ENCODE results near the gene LIPG.

LIPG gene

DNA sequence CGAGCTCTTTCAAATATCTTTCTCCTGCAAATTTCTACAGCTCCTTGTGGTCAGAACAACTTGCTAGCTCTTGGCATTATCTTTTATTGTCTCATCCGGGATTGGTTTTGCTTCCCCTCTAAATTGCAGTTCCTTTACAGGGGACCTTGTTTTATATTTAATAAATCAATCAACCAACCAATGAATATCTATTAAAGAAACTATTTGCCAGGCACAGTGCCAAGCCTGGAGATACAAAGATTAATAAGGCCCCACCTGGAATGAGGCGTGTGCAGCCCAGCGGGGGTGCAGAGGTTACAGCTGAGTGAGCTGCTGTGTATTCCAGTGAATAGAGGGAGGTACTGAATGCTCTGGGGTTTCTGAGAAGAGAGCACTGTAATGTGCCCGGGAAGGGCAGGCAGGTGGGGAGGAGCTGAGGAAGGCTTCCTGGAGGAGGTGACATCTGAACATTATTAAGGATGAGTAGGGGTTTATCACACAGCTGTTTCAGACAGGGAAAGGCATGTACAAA, 51.8 kb downstream of the LIPG start:
- no peak for DNase-seq

- DNase-seq: no peak
Measured at GRCh38 chr18:49616618-49617328, 54.9 kb downstream of the LIPG start.

DNA sequence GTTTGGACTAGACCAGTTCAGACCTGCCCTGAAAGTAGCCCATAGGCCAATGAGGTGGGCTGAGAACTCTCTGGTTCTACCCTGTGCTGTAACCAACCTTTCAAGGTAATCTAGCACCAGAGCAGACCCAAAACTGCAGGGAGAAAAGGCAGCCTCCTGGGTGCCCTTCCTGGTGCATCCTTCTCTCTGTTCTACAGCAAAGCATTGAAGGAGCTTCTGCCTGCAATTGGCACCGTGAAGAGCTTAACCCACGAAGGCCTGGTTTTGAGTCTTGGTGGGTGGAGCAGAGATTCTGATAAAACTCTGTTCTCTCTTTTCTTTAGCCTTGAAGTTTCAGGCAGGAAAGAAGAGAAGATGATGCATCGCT, 55.5 kb downstream of the LIPG start:
- DNase-seq: no peak

DNA sequence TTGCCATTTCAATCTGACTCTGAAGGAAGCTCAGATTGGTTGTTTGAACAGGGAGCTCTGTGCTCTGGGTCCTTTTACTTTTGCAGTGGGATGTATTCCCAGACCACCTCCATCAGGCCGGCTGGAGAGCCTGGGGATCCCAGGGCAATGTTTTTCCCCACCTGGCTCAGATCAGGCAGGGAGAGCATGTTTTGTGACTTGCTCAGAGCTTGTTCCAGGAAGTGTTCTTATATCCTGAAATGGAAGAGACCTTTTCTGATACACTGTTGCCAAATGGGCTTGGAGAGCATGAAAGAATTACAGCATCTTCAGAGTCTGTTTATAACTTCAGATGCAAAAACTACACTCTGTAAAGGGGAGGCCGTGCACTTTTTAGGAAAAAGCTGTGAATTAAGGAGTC, 56.0 kb downstream of the LIPG start:
- DNase-seq: no peak

DNA sequence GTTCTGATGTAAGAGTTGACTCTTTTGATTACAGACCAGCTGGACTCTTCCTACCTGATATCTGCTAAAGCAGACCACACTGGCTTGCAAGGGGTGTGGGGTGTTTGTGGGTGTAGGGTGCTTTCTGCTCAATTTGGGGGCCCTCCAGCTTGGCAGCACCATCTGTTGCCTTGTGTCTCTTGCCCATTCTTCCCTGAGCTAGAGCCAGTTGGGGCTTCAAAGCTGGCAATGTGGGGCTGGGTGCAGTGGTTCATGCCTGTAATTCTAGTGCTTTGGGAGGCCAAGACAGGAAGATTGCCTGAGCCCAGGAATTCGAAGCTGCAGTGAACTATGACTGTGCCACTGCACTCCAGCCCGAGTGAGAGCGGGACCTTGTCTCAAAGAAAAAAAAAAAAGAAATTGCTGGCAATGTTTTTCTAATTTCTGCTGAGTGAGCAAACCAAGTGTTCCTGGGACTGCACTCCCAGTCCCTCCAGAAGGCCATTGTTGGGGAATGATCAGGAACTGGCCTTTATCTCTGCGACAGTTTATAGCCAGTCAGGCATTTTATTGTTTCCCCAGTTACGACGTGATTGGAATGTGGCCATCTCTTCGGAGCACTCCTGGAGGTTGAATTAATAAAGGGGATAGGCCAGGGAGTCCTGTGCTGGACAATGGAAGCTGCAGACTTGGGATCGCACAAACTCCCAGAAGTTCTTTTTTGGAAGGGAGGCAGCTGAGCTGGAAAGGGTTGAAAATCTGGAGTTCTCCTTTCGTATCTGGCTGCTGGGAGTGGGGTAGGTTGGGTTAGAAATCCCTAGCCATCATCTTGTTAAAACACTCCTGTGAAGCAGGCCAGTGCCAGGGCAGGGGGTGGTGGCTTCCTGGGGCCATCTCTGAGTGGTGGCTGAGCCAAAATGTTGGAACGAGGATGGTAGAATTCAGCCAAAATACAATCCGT, 57.2 kb downstream of the LIPG start:
- DNase-seq: no peak

DNA sequence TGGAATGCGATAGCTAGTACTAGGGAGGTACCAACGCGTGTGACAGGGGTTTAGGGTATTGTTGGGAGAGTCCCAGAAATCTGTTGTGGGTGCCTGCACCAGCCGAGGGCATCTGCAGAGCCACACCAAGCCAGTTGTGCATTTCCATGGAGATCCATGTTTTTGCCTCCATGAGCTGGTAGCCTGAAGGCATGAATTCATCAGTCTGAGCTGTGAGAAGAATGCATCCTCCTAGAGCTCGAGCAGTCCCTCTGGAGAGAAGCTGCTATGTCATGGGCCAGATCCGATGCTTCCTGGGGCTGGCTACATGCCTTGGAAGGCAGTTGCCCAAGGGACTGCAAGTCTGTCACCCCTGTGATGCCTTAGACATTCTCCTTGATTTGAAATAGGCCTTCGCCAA, 57.9 kb downstream of the LIPG start:
- no peak for DNase-seq

- DNase-seq: no peak
Measured at GRCh38 chr18:49621301-49621700, 59.4 kb downstream of the LIPG start.

GRCh38 chr18:49621717-49622351, 60.0 kb downstream of the LIPG start:
- DNase-seq: no peak

- no peak for DNase-seq
Measured at GRCh38 chr18:49623571-49623970, 61.7 kb downstream of the LIPG start.

DNA sequence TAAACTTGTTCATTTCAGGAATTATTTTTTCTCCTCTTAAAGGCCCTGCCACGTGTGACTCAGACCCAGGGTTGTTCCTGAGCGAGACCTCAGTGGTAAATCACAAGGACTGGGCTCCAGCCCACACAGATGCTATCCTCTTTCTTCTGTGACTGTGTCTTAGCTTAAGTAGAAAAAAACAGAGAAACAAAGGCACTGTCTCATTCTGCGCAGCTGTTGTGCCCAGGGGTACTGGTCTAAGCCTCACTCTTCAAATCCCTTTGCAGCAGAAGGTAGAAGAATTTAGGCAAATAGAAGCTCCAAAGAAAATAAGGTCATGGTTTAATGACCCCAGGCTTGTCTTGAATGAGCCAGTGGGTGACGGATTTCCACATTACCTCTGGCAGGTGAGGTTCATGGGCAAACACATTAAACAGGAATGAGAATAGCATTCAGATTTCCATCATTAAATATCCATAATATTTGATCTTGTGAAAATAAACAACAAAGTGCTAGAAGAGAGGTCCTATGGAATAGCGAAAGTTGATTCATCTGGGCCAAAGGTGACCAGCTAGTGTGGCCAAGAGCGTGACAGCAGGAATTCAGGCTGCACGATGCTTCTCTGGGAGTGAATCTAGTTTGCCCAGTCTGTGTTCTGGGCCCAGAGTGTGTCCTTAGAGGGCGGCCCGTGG, 63.3 kb downstream of the LIPG start:
- no peak for DNase-seq

GRCh38 chr18:49626842-49627467, 65.1 kb downstream of the LIPG start:
- no peak for DNase-seq

DNA sequence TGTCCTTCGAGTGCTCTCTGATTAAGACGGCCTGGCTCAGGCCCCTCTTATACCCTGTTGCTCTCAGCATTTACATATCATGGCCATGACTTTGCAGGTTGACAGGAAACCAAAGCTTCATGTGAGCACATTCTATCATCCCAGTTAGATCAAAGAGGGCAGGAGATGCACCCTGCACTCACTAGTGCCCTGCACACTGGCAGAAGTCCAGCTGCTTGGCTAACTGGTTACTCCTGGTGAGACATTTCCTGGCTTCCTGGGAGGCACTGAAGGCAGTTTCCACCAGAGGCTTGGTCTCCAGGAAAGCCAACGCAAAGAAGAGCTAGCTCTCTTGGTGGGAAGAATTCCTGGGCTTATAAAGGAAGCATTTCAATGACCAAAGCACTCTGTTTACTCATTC, 66.3 kb downstream of the LIPG start:
- DNase-seq: no peak

- no peak for DNase-seq
Measured at GRCh38 chr18:49628881-49629795, 67.3 kb downstream of the LIPG start.

DNA sequence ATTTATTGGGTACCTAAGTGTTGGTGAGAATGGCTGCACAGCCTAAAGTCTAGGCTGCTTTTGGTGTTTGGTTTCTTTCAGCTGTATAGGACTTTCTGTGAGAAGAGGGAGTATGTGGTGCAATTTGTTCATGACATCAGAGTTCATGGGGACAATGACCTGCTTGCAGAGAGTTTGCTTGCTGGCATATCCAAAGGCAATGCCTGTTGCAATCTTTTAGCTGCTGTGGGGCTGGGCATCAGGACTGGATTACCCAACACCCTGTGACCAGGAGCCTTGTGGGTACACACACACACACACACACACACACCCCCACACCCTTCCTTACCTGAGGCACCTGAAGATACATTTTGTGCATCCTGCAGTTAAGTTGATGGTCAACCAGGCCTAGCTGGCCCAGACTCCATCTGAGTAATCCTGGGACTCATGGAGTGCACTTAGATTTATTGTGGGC, 68.4 kb downstream of the LIPG start:
- no peak for DNase-seq

DNA sequence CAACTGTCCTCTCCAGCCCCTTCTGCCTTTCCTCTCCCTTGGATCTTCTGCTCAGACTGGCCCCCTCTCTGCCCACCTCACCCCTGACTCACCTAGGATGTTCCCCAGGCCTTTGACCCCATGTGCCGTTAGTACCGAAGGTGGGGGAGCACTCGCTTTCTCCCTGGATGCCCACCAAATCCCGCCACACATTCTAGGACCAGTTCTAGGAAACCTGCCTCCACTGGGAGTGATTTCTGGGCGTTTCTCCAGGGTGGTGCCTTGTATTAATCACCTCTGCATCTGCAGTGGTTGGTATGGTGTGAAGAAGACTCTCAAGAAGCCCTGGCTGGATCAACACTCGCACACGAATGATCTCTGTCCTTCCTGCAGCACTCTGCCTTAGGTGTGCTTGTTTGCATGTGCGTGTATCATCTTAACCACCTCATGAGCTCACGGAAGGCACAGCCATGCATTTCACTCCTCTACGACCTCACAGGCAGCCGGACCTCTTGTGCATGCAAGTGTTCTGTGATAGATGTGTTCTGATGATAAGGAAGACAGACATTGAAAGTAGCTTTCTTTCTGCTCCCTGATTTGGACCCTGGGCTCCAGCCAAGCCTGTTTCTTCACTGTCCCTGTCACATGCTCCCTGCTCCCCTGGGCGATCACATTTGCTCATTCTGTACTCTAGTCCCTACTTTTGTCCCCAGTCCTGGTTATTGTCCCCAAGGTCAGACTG, 69.4 kb downstream of the LIPG start:
- DNase-seq: no peak

- no peak for DNase-seq
Measured at GRCh38 chr18:49632588-49632987, 70.7 kb downstream of the LIPG start.

DNA sequence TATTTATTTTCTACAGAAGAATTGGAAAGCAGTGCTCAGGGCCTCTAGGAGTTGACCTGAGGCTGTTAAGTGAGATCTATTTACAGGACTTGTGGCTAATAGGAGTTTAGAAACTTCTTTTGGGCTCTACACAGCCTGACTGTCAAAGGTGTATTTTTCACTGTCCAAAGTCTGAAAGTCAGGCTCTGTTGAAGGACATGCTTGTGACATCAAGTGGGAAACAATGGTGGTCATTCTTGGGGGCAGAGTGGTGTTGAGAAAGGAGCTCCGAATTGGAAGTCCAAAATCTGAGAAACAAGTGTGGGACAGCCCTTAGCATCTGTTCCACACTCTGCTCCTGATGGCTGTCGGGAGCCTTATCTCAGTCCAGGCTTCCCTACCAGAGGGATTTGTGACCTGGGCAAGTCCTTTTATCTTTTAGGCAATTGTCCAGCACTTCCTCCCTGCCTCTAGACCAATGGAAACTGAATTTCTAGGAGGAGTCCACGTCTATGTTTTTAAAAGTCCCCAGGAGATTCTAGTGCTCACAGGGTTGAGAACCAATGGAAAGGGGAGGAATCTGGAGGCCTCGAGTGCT, 76.4 kb downstream of the LIPG start:
- no peak for DNase-seq

- DNase-seq: no peak
Measured at GRCh38 chr18:49638891-49639557, 77.2 kb downstream of the LIPG start.

DNA sequence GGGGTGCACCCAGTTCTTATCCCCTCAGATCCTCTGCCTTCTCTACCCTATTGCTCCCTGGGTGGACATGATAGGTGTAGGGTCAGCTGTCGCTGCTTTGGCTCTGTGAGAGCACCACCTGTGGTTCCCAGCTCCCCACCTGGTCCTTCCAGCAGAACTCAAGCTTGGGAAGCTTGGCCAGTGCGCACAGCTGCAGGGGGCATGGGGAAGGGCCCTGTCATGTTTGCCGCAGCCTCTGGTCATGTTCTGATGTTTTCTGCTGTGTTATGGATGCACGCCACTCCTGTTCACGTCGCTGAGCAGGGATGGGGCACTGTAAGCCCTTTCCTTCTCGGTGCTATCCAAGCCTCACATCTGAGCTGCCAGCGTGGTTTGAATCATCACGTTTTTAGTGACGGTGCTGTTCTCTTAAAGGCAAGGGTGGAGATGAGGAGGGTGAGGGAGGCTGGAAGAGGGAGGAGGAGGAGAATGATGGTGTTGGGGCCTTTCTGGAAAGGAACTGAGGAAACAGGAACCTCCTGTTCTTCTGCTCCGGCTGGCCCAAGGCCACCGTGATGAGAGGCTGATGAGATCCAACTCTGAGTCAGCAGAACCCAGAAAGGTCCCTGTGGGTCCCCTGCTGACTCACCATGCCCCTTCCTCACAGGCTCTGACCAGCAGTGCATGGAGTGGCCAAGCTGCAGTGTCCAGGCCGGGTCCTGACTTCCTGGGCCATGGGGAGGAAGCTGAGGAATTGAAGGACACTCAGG, 78.0 kb downstream of the LIPG start:
- DNase-seq: no peak

Data from SHP77 (cell line).